Measurements from ENCODE around the gene YY2.
"Not testable (repeated sequence)": the region's sequence is repeated elsewhere in the genome, so short reads cannot be mapped to it uniquely, and the experiment has no call there.

The YY2 gene
- total RNA-seq = 0 to 0.97 (median 0.20) reads per million in 9 experiments

- no peaks in the 10 kb centered on the region for H3K27me3 Mint-ChIP-seq
- H3K4me1 Mint-ChIP-seq (ENCODE audit: low read depth in 2 of 2) = peaks cover 0 to 1% of the 10 kb centered on the region in 2 donors
- DNase-seq (no peak), ATAC-seq (replicated peaks) (no peak)
- no peaks in the 10 kb centered on the region for H3K9me3 Mint-ChIP-seq
- no peak within 1 kb of the TSS for H3K4me3 Mint-ChIP-seq
- peaks cover 16% of the 10 kb centered on the region for H3K36me3 Mint-ChIP-seq (ENCODE audit: insufficient read depth)
- no peak within 1 kb of the TSS for H3K27ac Mint-ChIP-seq
These were observed at the start of gene YY2 for GRCh38 chrX:21855937-21856415. Gene YY2, plus strand, starts transcription at chrX:21855987. Its CDS starts 498 bp downstream, at chrX:21856485.

- H3K4me3 Mint-ChIP-seq = no peak overlapping the region
These were observed 49.1 kb upstream of the YY2 start for GRCh38 chrX:21806691-21807090.

GRCh38 chrX:21811832-21812231 lies 44.0 kb upstream of the YY2 start:
- no peaks in the 10 kb centered on the region for H3K27me3 Mint-ChIP-seq
- ATAC-seq (replicated peaks) (no peak), DNase-seq (no peak)
- peaks cover 3% of the 10 kb centered on the region for H3K36me3 Mint-ChIP-seq (ENCODE audit: insufficient read depth)
- H3K4me1 Mint-ChIP-seq (ENCODE audit: low read depth in 2 of 2) = no peaks in the 10 kb centered on the region
- no peaks in the 10 kb centered on the region for H3K9me3 Mint-ChIP-seq
- no peak overlapping the region for H3K4me3 Mint-ChIP-seq
- H3K27ac Mint-ChIP-seq = no peak overlapping the region

More at GRCh38 chrX:21806691-21807090, 49.1 kb upstream of the YY2 start:
- H3K4me1 Mint-ChIP-seq (ENCODE audit: low read depth in 2 of 2) = no peaks in the 10 kb centered on the region
- no peaks in the 10 kb centered on the region for H3K9me3 Mint-ChIP-seq
- no peak overlapping the region for H3K27ac Mint-ChIP-seq
- no peaks in the 10 kb centered on the region for H3K27me3 Mint-ChIP-seq
- H3K36me3 Mint-ChIP-seq (ENCODE audit: insufficient read depth) = no peaks in the 10 kb centered on the region
- ATAC-seq (replicated peaks) (no peak), DNase-seq (no peak)

- Mint-ChIP-seq H3K9me3 (no peaks in the 10 kb centered on the region), H3K4me1 (ENCODE audit: low read depth in 2 of 2) (no peaks in the 10 kb centered on the region), H3K4me3 (no peak overlapping the region), H3K27me3 (no peaks in the 10 kb centered on the region), H3K27ac (no peak overlapping the region), H3K36me3 (ENCODE audit: insufficient read depth) (peaks cover 3% of the 10 kb centered on the region)
- no peak for DNase-seq
- no peak for ATAC-seq (replicated peaks)
These were observed 43.2 kb upstream of the YY2 start for GRCh38 chrX:21812628-21813027.

- Mint-ChIP-seq H3K27ac (no peak overlapping the region), H3K4me1 (ENCODE audit: low read depth in 2 of 2) (no peaks in the 10 kb centered on the region), H3K27me3 (no peaks in the 10 kb centered on the region), H3K36me3 (ENCODE audit: insufficient read depth) (peaks cover 3% of the 10 kb centered on the region), H3K4me3 (no peak overlapping the region), H3K9me3 (no peaks in the 10 kb centered on the region)
- DNase-seq (no peak), ATAC-seq (replicated peaks) (no peak)
These were observed 42.0 kb upstream of the YY2 start for GRCh38 chrX:21813612-21814368.

GRCh38 chrX:21816136-21816535 lies 39.7 kb upstream of the YY2 start:
- Mint-ChIP-seq H3K4me3 (no peak overlapping the region), H3K27me3 (no peaks in the 10 kb centered on the region), H3K9me3 (no peaks in the 10 kb centered on the region), H3K27ac (no peak overlapping the region), H3K36me3 (ENCODE audit: insufficient read depth) (peaks cover 3% of the 10 kb centered on the region), H3K4me1 (ENCODE audit: low read depth in 2 of 2) (no peaks in the 10 kb centered on the region)
- DNase-seq (no peak), ATAC-seq (replicated peaks) (no peak)

GRCh38 chrX:21820170-21820569 lies 35.6 kb upstream of the YY2 start:
- not testable (repeated sequence) for DNase-seq; H3K27ac Mint-ChIP-seq; H3K27me3 Mint-ChIP-seq; H3K9me3 Mint-ChIP-seq; H3K4me3 Mint-ChIP-seq; H3K36me3 Mint-ChIP-seq (ENCODE audit: insufficient read depth); H3K4me1 Mint-ChIP-seq (ENCODE audit: low read depth in 2 of 2); ATAC-seq (replicated peaks)

GRCh38 chrX:21821875-21822274 lies 33.9 kb upstream of the YY2 start:
- H3K4me1 Mint-ChIP-seq (ENCODE audit: low read depth in 2 of 2) = no peaks in the 10 kb centered on the region
- H3K9me3 Mint-ChIP-seq = no peaks in the 10 kb centered on the region
- no peak overlapping the region for H3K4me3 Mint-ChIP-seq
- H3K36me3 Mint-ChIP-seq (ENCODE audit: insufficient read depth) = no peaks in the 10 kb centered on the region
- no peak for DNase-seq
- no peaks in the 10 kb centered on the region for H3K27me3 Mint-ChIP-seq
- ATAC-seq (replicated peaks) = no peak
- H3K27ac Mint-ChIP-seq = no peak overlapping the region

GRCh38 chrX:21831496-21831895 lies 24.3 kb upstream of the YY2 start:
- no peak overlapping the region for H3K27ac Mint-ChIP-seq
- no peak for ATAC-seq (replicated peaks)

GRCh38 chrX:21837056-21837455 lies 18.7 kb upstream of the YY2 start:
- Mint-ChIP-seq H3K4me1 (ENCODE audit: low read depth in 2 of 2) (peaks cover 4% of the 10 kb centered on the region in 2 donors), H3K36me3 (ENCODE audit: insufficient read depth) (peaks cover 5% of the 10 kb centered on the region), H3K27me3 (no peaks in the 10 kb centered on the region), H3K4me3 (no peak overlapping the region), H3K27ac (no peak overlapping the region), H3K9me3 (no peaks in the 10 kb centered on the region)
- DNase-seq (no peak), ATAC-seq (replicated peaks) (no peak)

More at GRCh38 chrX:21831496-21831895, 24.3 kb upstream of the YY2 start:
- Mint-ChIP-seq H3K4me3 (no peak overlapping the region), H3K36me3 (ENCODE audit: insufficient read depth) (no peaks in the 10 kb centered on the region), H3K4me1 (ENCODE audit: low read depth in 2 of 2) (no peaks in the 10 kb centered on the region), H3K27me3 (no peaks in the 10 kb centered on the region), H3K9me3 (no peaks in the 10 kb centered on the region)
- no peak for DNase-seq

GRCh38 chrX:21838937-21839333 lies 16.9 kb upstream of the YY2 start:
- Mint-ChIP-seq H3K4me1 (ENCODE audit: low read depth in 2 of 2) (peaks cover 4% of the 10 kb centered on the region in 2 donors), H3K36me3 (ENCODE audit: insufficient read depth) (peaks cover 5% of the 10 kb centered on the region), H3K27me3 (no peaks in the 10 kb centered on the region), H3K27ac (peak overlapping the region; percentile 90 to 94), H3K9me3 (no peaks in the 10 kb centered on the region), H3K4me3 (peak overlapping the region; percentile 87 to 90)
- ATAC-seq (replicated peaks) (no peak), DNase-seq (no peak)

GRCh38 chrX:21839334-21840192 lies 16.2 kb upstream of the YY2 start, which contains the start of gene MBTPS2:
Gene MBTPS2, plus strand, starts transcription at chrX:21839617. Its CDS starts 118 bp downstream, at chrX:21839735.
- Mint-ChIP-seq H3K27ac (peak within 1 kb of the TSS; percentile 90 to 94), H3K36me3 (ENCODE audit: insufficient read depth) (peaks cover 5% of the 10 kb centered on the region), H3K9me3 (no peaks in the 10 kb centered on the region), H3K27me3 (no peaks in the 10 kb centered on the region), H3K4me1 (ENCODE audit: low read depth in 2 of 2) (peaks cover 4% of the 10 kb centered on the region in 2 donors), H3K4me3 (peak within 1 kb of the TSS; percentile 87 to 90)
- DNase-seq (peak; percentile 68 to 74 (median 72)), ATAC-seq (replicated peaks) (peak; percentile 94)

GRCh38 chrX:21840193-21840545 lies 15.6 kb upstream of the YY2 start:
- Mint-ChIP-seq H3K27ac (peak overlapping the region; percentile 90 to 94), H3K9me3 (no peaks in the 10 kb centered on the region), H3K36me3 (ENCODE audit: insufficient read depth) (peaks cover 5% of the 10 kb centered on the region), H3K4me1 (ENCODE audit: low read depth in 2 of 2) (peaks cover 4% of the 10 kb centered on the region in 2 donors), H3K4me3 (peak overlapping the region; percentile 87 to 90), H3K27me3 (no peaks in the 10 kb centered on the region)
- ATAC-seq (replicated peaks) (no peak), DNase-seq (no peak)
